GM19099 (cell line): Measurements from ENCODE around the gene TYRP1.

Source experiments
- POLR2A ChIP-seq: IDR thresholded peaks from 3 replicates; pipeline ENCODE4 v1.6.1; 2011; ENCODE audit warnings: low read depth; ENCODE audit not compliant: insufficient read length; ENCODE audit errors: extremely low read depth

TYRP1 gene

GRCh38 chr9:12748016-12748415, 54.8 kb downstream of the TYRP1 start:
- no peak for TF ChIP-seq POLR2A

DNA sequence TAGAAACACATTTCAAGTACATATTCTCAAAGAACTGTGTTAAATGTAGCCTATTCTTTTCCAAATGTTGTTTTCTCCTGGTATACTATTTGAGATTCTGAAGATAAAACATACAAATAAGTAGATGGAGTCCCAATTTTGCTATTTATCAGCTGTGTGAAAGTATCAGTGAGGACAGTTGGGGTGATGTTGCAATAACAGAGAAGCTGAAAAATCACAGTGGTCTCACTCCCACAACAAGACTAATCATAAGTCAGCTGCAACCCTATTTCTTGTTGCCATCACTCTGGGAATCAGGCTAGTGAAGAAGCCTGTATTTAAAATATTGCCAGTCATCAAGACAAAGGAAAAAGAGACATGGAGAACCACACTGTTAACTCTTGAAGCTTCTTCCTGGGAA, 55.8 kb downstream of the TYRP1 start:
- no peak for TF ChIP-seq POLR2A

DNA sequence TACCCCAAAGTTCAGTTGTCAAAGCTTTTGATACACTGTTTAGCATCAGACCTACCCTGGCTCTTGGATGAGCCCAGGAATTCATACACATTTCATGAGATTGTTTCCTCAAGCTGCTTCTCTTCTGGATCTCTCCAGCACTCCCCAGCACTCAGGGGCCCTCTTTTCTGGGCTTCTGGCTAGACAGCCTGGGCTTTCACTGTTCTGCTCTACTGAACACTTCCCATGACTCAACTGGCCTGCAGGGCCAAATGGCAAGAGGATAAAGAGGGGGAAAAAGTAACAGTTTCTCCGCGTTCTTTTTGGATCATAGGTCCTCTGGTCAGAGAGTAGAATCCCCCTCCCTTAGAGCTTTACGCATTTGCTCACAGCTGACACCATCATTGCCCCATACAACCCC, 60.7 kb downstream of the TYRP1 start:
- no peak for TF ChIP-seq POLR2A

DNA sequence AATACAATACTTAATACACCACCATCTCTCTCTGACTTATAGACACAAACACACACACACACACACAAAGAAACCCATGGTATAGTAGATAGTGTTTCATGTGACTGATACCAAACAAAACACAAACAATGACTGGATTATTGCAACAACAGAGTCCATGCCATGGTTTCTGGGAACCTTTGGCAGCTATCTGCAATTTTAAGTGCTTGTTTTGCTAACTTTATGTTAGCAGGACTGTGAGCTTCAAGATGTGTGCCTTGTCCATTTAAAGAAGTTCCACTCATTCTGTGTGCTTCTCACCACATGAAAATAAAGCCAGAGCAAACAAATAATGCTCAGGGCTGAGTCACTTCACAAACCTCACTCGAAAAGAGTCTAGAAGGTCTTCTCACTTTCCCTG, 66.6 kb downstream of the TYRP1 start:
- no peak for TF ChIP-seq POLR2A
